ENCODE results near the gene SLC2A11.

Gene SLC2A11

GRCh38 chr22:23829845-23830372, 27.8 kb upstream of the SLC2A11 start:
- no peak for DNase-seq
- in situ Hi-C loops (cut with MboI; ENCODE audit: low pct_unique_long_range_greater_than_20kb, low sequenced_read_pairs) = no loop called here

- DNase-seq = no peak
- in situ Hi-C loops (cut with MboI; ENCODE audit: low pct_unique_long_range_greater_than_20kb, low sequenced_read_pairs) = no loop called here
These were observed 26.4 kb upstream of the SLC2A11 start for GRCh38 chr22:23831261-23831660.

GRCh38 chr22:23831781-23832180, 25.9 kb upstream of the SLC2A11 start:
- no peak for DNase-seq
- in situ Hi-C loops (cut with MboI; ENCODE audit: low pct_unique_long_range_greater_than_20kb, low sequenced_read_pairs) = no loop called here

- no peak for DNase-seq
- in situ Hi-C loops (cut with MboI; ENCODE audit: low pct_unique_long_range_greater_than_20kb, low sequenced_read_pairs) = no loop called here
These were observed 25.3 kb upstream of the SLC2A11 start for GRCh38 chr22:23832226-23833016.

- in situ Hi-C loops (cut with MboI; ENCODE audit: low pct_unique_long_range_greater_than_20kb, low sequenced_read_pairs) = no loop called here
- DNase-seq = no peak
These were observed 24.5 kb upstream of the SLC2A11 start for GRCh38 chr22:23833017-23833751.

- in situ Hi-C loops (cut with MboI; ENCODE audit: low pct_unique_long_range_greater_than_20kb, low sequenced_read_pairs) = no loop called here
- no peak for DNase-seq
These were observed 23.8 kb upstream of the SLC2A11 start for GRCh38 chr22:23833911-23834317.

- in situ Hi-C loops (cut with MboI; ENCODE audit: low pct_unique_long_range_greater_than_20kb, low sequenced_read_pairs) = no loop called here
- no peak for DNase-seq
These were observed 23.3 kb upstream of the SLC2A11 start for GRCh38 chr22:23834406-23834792.

- in situ Hi-C loops (cut with MboI; ENCODE audit: low pct_unique_long_range_greater_than_20kb, low sequenced_read_pairs) = no loop called here
- no peak for DNase-seq
These were observed 22.7 kb upstream of the SLC2A11 start for GRCh38 chr22:23834793-23835483.

GRCh38 chr22:23835484-23836144, 22.1 kb upstream of the SLC2A11 start:
- in situ Hi-C loops (cut with MboI; ENCODE audit: low pct_unique_long_range_greater_than_20kb, low sequenced_read_pairs) = no loop called here
- no peak for DNase-seq

- no peak for DNase-seq
- in situ Hi-C loops (cut with MboI; ENCODE audit: low pct_unique_long_range_greater_than_20kb, low sequenced_read_pairs) = no loop called here
These were observed 21.4 kb upstream of the SLC2A11 start for GRCh38 chr22:23836281-23836680.

- in situ Hi-C loops (cut with MboI; ENCODE audit: low pct_unique_long_range_greater_than_20kb, low sequenced_read_pairs) = no loop called here
These were observed 20.8 kb upstream of the SLC2A11 start for GRCh38 chr22:23836692-23837495.

GRCh38 chr22:23837496-23837859, 20.2 kb upstream of the SLC2A11 start:
- DNase-seq = no peak
- in situ Hi-C loops (cut with MboI; ENCODE audit: low pct_unique_long_range_greater_than_20kb, low sequenced_read_pairs) = no loop called here

More at GRCh38 chr22:23836692-23837495, 20.8 kb upstream of the SLC2A11 start:
- DNase-seq = no peak

- peak; percentile 55 for DNase-seq
- in situ Hi-C loops (cut with MboI; ENCODE audit: low pct_unique_long_range_greater_than_20kb, low sequenced_read_pairs) = no loop called here
These were observed 19.6 kb upstream of the SLC2A11 start for GRCh38 chr22:23837911-23838680.

- DNase-seq = peak; percentile 100
- in situ Hi-C loops (cut with MboI; ENCODE audit: low pct_unique_long_range_greater_than_20kb, low sequenced_read_pairs) = no loop called here
These were observed 18.8 kb upstream of the SLC2A11 start, which contains the start of gene DERL3 for GRCh38 chr22:23838681-23839468. Gene DERL3, minus strand, starts transcription at chr22:23839006. Its CDS starts 19 bp downstream, at chr22:23838987.

GRCh38 chr22:23840026-23840425, 17.6 kb upstream of the SLC2A11 start:
- no peak for DNase-seq
- in situ Hi-C loops (cut with MboI; ENCODE audit: low pct_unique_long_range_greater_than_20kb, low sequenced_read_pairs) = no loop called here

GRCh38 chr22:23841292-23841691, 16.4 kb upstream of the SLC2A11 start:
- in situ Hi-C loops (cut with MboI; ENCODE audit: low pct_unique_long_range_greater_than_20kb, low sequenced_read_pairs) = no loop called here
- DNase-seq = no peak
